Erythroblast (primary cell): ENCODE results near the gene PIM3.

Experiments used
- GATA1 ChIP-seq: IDR thresholded peaks from 2 replicates; pipeline ENCODE4 v1.6.1; 2011; ENCODE audit warnings: low read depth, mild to moderate bottlenecking, control low read depth, low read length, moderate library complexity
- POLR2A ChIP-seq: IDR thresholded peaks from 2 replicates; pipeline ENCODE4 v1.6.1; 2011; ENCODE audit warnings: mild to moderate bottlenecking, low read length

GRCh38 chr22:49965091-49966040, 4.8 kb downstream of the PIM3 start:
- TF ChIP-seq POLR2A, result no peak
- TF ChIP-seq GATA1, result no peak
